ENCODE data around the gene DHX34. TPM values are rescaled to one million over a fixed set of nuclear protein-coding genes. Genes with fewer than 3 reads are reported as not detected.
A peak's percentile ranks its signal among the peaks of the same experiment; 100 is the strongest.

The DHX34 gene
- total RNA-seq, 1 experiment from 2014 or later, result 23.0 TPM

DNA sequence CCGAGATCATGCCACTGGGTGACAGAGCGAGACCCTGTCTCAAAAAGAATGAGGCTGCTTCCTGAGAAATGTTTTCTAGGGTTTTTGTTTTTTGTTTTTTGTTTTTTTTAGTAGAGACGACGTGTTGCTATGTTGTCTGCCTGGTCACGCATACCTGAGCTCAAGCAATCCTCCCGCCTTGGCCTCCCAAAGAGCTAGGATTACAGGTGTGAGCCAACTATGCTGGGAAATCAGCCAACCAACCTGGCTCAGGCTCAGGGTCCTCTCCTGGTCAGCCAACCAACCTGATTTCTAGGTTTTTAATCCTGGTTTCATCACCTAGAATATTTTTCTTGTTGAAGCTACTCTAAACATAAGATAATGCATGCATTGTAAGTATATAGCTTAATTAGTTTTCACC is 7.8 kb downstream of the DHX34 start:
- DNase-seq, result peak; percentile 31 to 41
- TF ChIP-seq EZH2 (IDR thresholded peaks at IDR 0.05; ENCODE audit: low read depth), result no peak
- TF ChIP-seq, protein P1, sequence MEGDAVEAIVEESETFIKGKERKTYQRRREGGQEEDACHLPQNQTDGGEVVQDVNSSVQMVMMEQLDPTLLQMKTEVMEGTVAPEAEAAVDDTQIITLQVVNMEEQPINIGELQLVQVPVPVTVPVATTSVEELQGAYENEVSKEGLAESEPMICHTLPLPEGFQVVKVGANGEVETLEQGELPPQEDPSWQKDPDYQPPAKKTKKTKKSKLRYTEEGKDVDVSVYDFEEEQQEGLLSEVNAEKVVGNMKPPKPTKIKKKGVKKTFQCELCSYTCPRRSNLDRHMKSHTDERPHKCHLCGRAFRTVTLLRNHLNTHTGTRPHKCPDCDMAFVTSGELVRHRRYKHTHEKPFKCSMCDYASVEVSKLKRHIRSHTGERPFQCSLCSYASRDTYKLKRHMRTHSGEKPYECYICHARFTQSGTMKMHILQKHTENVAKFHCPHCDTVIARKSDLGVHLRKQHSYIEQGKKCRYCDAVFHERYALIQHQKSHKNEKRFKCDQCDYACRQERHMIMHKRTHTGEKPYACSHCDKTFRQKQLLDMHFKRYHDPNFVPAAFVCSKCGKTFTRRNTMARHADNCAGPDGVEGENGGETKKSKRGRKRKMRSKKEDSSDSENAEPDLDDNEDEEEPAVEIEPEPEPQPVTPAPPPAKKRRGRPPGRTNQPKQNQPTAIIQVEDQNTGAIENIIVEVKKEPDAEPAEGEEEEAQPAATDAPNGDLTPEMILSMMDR (conservative IDR thresholded peaks at IDR 0.05), result no peak
- Histone ChIP-seq H3K4me1 (replicated peaks; ENCODE audit: insufficient read depth) (no peaks in the 10 kb centered on the region), H3K36me3 (ENCODE audit: low read depth) (peaks cover 66% of the 10 kb centered on the region), H3K9me3 (ENCODE audit: insufficient read depth, low read depth) (no peaks in the 10 kb centered on the region), H4K20me1 (ENCODE audit: insufficient read depth) (peaks cover 70% of the 10 kb centered on the region), H2AFZ (no peak overlapping the region), H3K27ac (no peak overlapping the region), H3F3A (ENCODE audit: insufficient read depth, low read depth) (peaks cover 24% of the 10 kb centered on the region), H3K9me2 (ENCODE audit: insufficient read depth) (no peaks in the 10 kb centered on the region), H3K4me2 (no peak overlapping the region), H3K27me3 (ENCODE audit: insufficient read depth, low read depth) (no peaks in the 10 kb centered on the region), H3K4me3 (no peak overlapping the region), H3K79me2 (ENCODE audit: low read depth) (peaks cover 44% of the 10 kb centered on the region)
- CTCF ChIA-PET, result no interaction called here
- intact Hi-C loops (cut with micrococcal nuclease; ENCODE audit: unreplicated experiment), result no loop called here
- POLR2A ChIA-PET (ENCODE audit: unreplicated experiment), result interaction anchor here (0.5 to 0.9 kb wide), 4 partner anchors 19 to 383 kb away, joined by 3 to 9 read pairs (median 4); no protein-coding TSS in a partner anchor
- no TSS peak for BruUV-seq (replicated peaks)

DNA sequence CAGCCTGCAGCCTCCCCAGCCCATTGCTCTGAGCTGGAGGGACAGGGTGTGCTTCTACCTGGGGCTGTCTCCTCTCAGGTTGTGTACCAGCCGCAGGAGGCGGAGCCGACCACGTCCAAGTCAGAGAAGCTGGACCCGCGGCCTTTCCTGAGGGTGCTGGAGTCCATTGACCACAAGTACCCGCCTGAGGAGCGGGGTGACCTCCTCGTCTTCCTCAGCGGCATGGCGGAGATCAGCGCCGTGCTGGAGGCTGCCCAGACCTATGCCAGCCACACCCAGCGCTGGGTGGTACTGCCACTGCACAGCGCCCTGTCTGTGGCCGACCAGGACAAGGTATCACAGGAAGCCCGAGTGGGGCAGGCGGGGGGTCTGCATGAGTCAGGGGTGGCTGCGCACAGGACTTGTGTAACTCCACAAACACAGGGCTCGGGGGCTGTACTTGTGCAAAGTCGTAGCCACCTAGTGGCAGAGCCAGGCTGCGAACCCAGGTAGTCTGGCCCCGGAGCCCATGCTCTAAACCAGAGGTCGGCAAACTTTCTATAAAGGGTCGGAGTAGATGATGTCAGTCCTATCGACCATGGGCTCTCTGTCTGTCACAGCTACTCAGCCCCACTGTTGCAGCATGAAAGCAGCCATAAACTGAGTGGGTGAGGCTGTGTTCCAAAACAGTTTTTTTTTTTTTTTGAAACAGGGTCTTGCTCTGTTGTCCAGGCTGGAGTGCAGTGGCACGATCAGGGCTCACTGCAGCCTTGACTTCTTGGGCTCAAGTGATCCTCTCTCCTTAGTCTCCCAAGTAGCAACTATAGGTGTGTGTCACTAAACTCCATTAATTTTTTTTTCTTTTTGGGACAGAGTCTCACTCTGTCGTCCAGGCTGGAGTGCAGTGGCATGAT is 8.9 kb downstream of the DHX34 start:
- DNase-seq, result no peak
- Histone ChIP-seq H3K27ac (no peak overlapping the region), H3K4me3 (no peak overlapping the region), H3K9me3 (ENCODE audit: insufficient read depth, low read depth) (no peaks in the 10 kb centered on the region), H4K20me1 (ENCODE audit: insufficient read depth) (peaks cover 59% of the 10 kb centered on the region), H3K4me2 (no peak overlapping the region), H3F3A (ENCODE audit: insufficient read depth, low read depth) (peaks cover 33% of the 10 kb centered on the region), H3K36me3 (ENCODE audit: low read depth) (peaks cover 65% of the 10 kb centered on the region), H3K4me1 (replicated peaks; ENCODE audit: insufficient read depth) (peaks cover 2% of the 10 kb centered on the region), H3K79me2 (ENCODE audit: low read depth) (peaks cover 32% of the 10 kb centered on the region; the same call in 1 of the 2 replicates), H3K9me2 (ENCODE audit: insufficient read depth) (no peaks in the 10 kb centered on the region), H3K27me3 (ENCODE audit: insufficient read depth, low read depth) (no peaks in the 10 kb centered on the region), H2AFZ (no peak overlapping the region)
- BruUV-seq (replicated peaks), result no TSS peak
- no peak for TF ChIP-seq EZH2 (IDR thresholded peaks at IDR 0.05; ENCODE audit: low read depth)
- TF ChIP-seq, protein P1 (conservative IDR thresholded peaks at IDR 0.05), result peak; percentile 46; the same call in 1 of the 2 replicates
- CTCF ChIA-PET, result interaction anchor here (0.6 kb wide), 1 partner anchor 208 kb away, joined by 3 read pairs; no protein-coding TSS in a partner anchor
- POLR2A ChIA-PET (ENCODE audit: unreplicated experiment), result interaction anchor here (0.6 kb wide), 1 partner anchor 48 kb away, joined by 7 read pairs; the partner anchor contains the start of gene C5AR1
- intact Hi-C loops (cut with micrococcal nuclease; ENCODE audit: unreplicated experiment), result no loop called here

DNA sequence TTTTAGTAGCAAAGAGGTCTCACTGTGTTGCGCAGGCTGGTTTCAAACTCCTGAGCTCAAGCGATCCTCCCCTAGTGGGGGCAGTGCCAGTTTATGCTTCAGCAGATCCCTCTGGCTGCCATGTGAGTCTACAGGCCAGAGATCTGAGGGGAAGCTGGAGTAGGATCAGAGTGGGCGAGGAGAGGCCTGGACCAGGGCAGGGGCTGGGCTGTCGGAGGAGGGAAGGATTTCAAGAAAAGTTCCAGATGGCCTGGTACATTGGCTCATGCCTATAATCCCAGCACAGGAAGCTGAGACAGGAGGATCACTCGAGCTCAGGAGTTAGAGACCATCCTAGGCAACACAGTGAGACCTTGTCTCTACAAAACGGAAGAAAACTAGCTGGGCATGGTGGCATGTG is 9.8 kb downstream of the DHX34 start:
- Histone ChIP-seq H3F3A (ENCODE audit: insufficient read depth, low read depth) (peaks cover 42% of the 10 kb centered on the region), H4K20me1 (ENCODE audit: insufficient read depth) (peaks cover 52% of the 10 kb centered on the region), H3K36me3 (ENCODE audit: low read depth) (peaks cover 60% of the 10 kb centered on the region), H3K9me3 (ENCODE audit: insufficient read depth, low read depth) (no peaks in the 10 kb centered on the region), H3K79me2 (ENCODE audit: low read depth) (peaks cover 23% of the 10 kb centered on the region; the same call in 1 of the 2 replicates), H3K27me3 (ENCODE audit: insufficient read depth, low read depth) (no peaks in the 10 kb centered on the region), H2AFZ (no peak overlapping the region), H3K4me3 (no peak overlapping the region), H3K4me1 (replicated peaks; ENCODE audit: insufficient read depth) (peaks cover 12% of the 10 kb centered on the region), H3K27ac (no peak overlapping the region), H3K9me2 (ENCODE audit: insufficient read depth) (no peaks in the 10 kb centered on the region), H3K4me2 (no peak overlapping the region)
- TF ChIP-seq, protein P1 (conservative IDR thresholded peaks at IDR 0.05), result no peak
- TF ChIP-seq EZH2 (IDR thresholded peaks at IDR 0.05; ENCODE audit: low read depth), result no peak
- intact Hi-C loops (cut with micrococcal nuclease; ENCODE audit: unreplicated experiment), result no loop called here
- no peak for DNase-seq
- ChIA-PET POLR2A (ENCODE audit: unreplicated experiment) (no interaction called here), CTCF (interaction anchor here (0.5 kb wide), 1 partner anchor 360 kb away, joined by 13 read pairs; no protein-coding TSS in a partner anchor)
- BruUV-seq (replicated peaks), result no TSS peak

Measured in PC-9 (cell line).